Calu3 (cell line): ENCODE data around the gene EPHA1. TPM values are rescaled to one million over a fixed set of nuclear protein-coding genes. Genes with fewer than 3 reads are reported as not detected.
"Not testable (repeated sequence)": the region's sequence is repeated elsewhere in the genome, so short reads cannot be mapped to it uniquely, and the experiment has no call there.

ENCODE experiments used
- BruUV-seq: library from RNA; stranded (reverse); fragments of 400-500 nt; replicated peaks from 2 replicates; lab custom pipeline; 2021; lab: Mats Ljungman, UMichigan
- CTCF ChIA-PET: fragments of 300-600 bp; sonication (Branson Sonifier 250); formaldehyde crosslinking; loops from one replicate; lab custom pipeline; 2022; ENCODE audit warnings: antibody characterized with exemption; lab: Charles Lee
- DNase-seq: peaks from one replicate; pipeline ENCODE4 v3.0.0; 2022
- H3K27ac Mint-ChIP-seq: one replicate; pipeline ENCODE4 v1.8.0; 2022; ENCODE audit warnings: mixed read lengths; ENCODE audit not compliant: unreplicated experiment
- H3K27me3 Mint-ChIP-seq: one replicate; pipeline ENCODE4 v1.8.0; 2022; ENCODE audit warnings: mixed read lengths; ENCODE audit not compliant: unreplicated experiment
- H3K36me3 Mint-ChIP-seq: one replicate; pipeline ENCODE4 v1.8.0; 2022; ENCODE audit warnings: mild to moderate bottlenecking, moderate library complexity, mixed read lengths; ENCODE audit not compliant: insufficient read depth, unreplicated experiment
- H3K4me1 Mint-ChIP-seq: one replicate; pipeline ENCODE4 v1.8.0; 2022; ENCODE audit warnings: mild to moderate bottlenecking, low read depth, mixed read lengths; ENCODE audit not compliant: unreplicated experiment
- H3K4me3 Mint-ChIP-seq: one replicate; pipeline ENCODE4 v1.8.0; 2022; ENCODE audit warnings: mild to moderate bottlenecking, low read depth, moderate library complexity, mixed read lengths; ENCODE audit not compliant: unreplicated experiment
- H3K9me3 Mint-ChIP-seq: one replicate; pipeline ENCODE4 v1.8.0; 2022; ENCODE audit warnings: low read depth, mixed read lengths; ENCODE audit not compliant: unreplicated experiment
- CTCF ChIP-seq: fragments of 200-600 bp; IDR thresholded peaks from one replicate; pipeline ENCODE4 v1.8.0; 2022; ENCODE audit warnings: antibody characterized with exemption; ENCODE audit not compliant: unreplicated experiment
- intact Hi-C: fragments of 100-400 bp; cut with micrococcal nuclease; formaldehyde crosslinking; loops from one replicate; pipeline ENCODE4 v1.10.0; 2022; ENCODE audit not compliant: unreplicated experiment
- total RNA-seq: library from RNA; stranded (reverse); gene quantifications from 2 replicates; pipeline ENCODE4 v1.2.3, GENCODE V29; 2022

Gene EPHA1
- total RNA-seq, 1 experiment from 2014 or later, result 21.6 TPM

GRCh38 chr7:143407287-143408251 is 1.1 kb downstream of the EPHA1 start:
- Mint-ChIP-seq H3K9me3 (no peaks in the 10 kb centered on the region), H3K27me3 (no peaks in the 10 kb centered on the region), H3K36me3 (peaks cover 18% of the 10 kb centered on the region), H3K27ac (peak overlapping the region; percentile 81), H3K4me3 (peak overlapping the region; percentile 88), H3K4me1 (peaks cover 20% of the 10 kb centered on the region)
- no peak for DNase-seq
- intact Hi-C loops, result loop anchor here (2.0 kb wide), 2 partner anchors 87 to 167 kb away; no protein-coding TSS in a partner anchor
- CTCF ChIA-PET, result interaction anchor here (0.5 to 1.2 kb wide), 3 partner anchors 15 to 97 kb away, joined by 3 to 12 read pairs (median 3); no protein-coding TSS in a partner anchor
- no peak for TF ChIP-seq CTCF
- no TSS peak for BruUV-seq

- H3K4me1 Mint-ChIP-seq, result peaks cover 20% of the 10 kb centered on the region
Observed at GRCh38 chr7:143406002-143406357, 2.7 kb downstream of the EPHA1 start.

GRCh38 chr7:143405173-143406001 is 3.3 kb downstream of the EPHA1 start:
- Mint-ChIP-seq H3K4me3 (no peak overlapping the region), H3K27me3 (no peaks in the 10 kb centered on the region), H3K4me1 (peaks cover 20% of the 10 kb centered on the region), H3K36me3 (peaks cover 27% of the 10 kb centered on the region), H3K27ac (no peak overlapping the region), H3K9me3 (no peaks in the 10 kb centered on the region)
- intact Hi-C loops, result no loop called here
- CTCF ChIA-PET, result no interaction called here
- no TSS peak for BruUV-seq
- DNase-seq, result no peak
- no peak for TF ChIP-seq CTCF

More at GRCh38 chr7:143406002-143406357, 2.7 kb downstream of the EPHA1 start:
- H3K27me3 Mint-ChIP-seq, result no peaks in the 10 kb centered on the region
- BruUV-seq, result no TSS peak
- no peak for TF ChIP-seq CTCF
- no peak overlapping the region for H3K27ac Mint-ChIP-seq
- intact Hi-C loops, result no loop called here
- H3K36me3 Mint-ChIP-seq, result peaks cover 22% of the 10 kb centered on the region
- H3K9me3 Mint-ChIP-seq, result no peaks in the 10 kb centered on the region
- no peak overlapping the region for H3K4me3 Mint-ChIP-seq
- CTCF ChIA-PET, result no interaction called here
- no peak for DNase-seq

GRCh38 chr7:143402233-143402632 is 6.4 kb downstream of the EPHA1 start:
- H3K27me3 Mint-ChIP-seq, DNase-seq, intact Hi-C loops, H3K4me3 Mint-ChIP-seq, H3K27ac Mint-ChIP-seq, H3K9me3 Mint-ChIP-seq, H3K4me1 Mint-ChIP-seq, BruUV-seq: not testable (repeated sequence)
- peaks cover 14% of the 10 kb centered on the region for H3K36me3 Mint-ChIP-seq
- CTCF ChIA-PET, result interaction anchor here (1.0 to 1.4 kb wide), 2 partner anchors 9 to 22 kb away, joined by 3 read pairs; no protein-coding TSS in a partner anchor
